ENCODE results near the gene LSM8. TPM values are rescaled to one million over a fixed set of nuclear protein-coding genes. Genes with fewer than 3 reads are reported as not detected.
"Not testable (repeated sequence)": the region's sequence is repeated elsewhere in the genome, so short reads cannot be mapped to it uniquely, and the experiment has no call there.

The LSM8 gene
- total RNA-seq, 1 donor from 2014 or later = 30.8 TPM

GRCh38 chr7:118220583-118220982, 36.6 kb downstream of the LSM8 start:
- FAIRE-seq (no peak), DNase-seq (ENCODE audit: low read depth) (no peak)
- TF ChIP-seq CTCF (IDR thresholded peaks at IDR 0.05; ENCODE audit: insufficient read depth, low read length, severe bottlenecking) = no peak
- Histone ChIP-seq H3K4me3 (ENCODE audit: low read depth, low read length) (no peak overlapping the region), H3K27me3 (ENCODE audit: control insufficient read depth, insufficient read depth, low read length) (no peaks in the 10 kb centered on the region), H3K36me3 (ENCODE audit: control insufficient read depth, insufficient read depth, low read length) (no peaks in the 10 kb centered on the region)

GRCh38 chr7:118222591-118222990, 38.6 kb downstream of the LSM8 start:
- DNase-seq (ENCODE audit: low read depth) = peak; percentile 64
- Histone ChIP-seq H3K36me3 (ENCODE audit: control insufficient read depth, insufficient read depth, low read length) (no peaks in the 10 kb centered on the region), H3K4me3 (ENCODE audit: low read depth, low read length) (no peak overlapping the region), H3K27me3 (ENCODE audit: control insufficient read depth, insufficient read depth, low read length) (no peaks in the 10 kb centered on the region)
- TF ChIP-seq CTCF (IDR thresholded peaks at IDR 0.05; ENCODE audit: insufficient read depth, low read length, severe bottlenecking) = no peak
- no peak for FAIRE-seq

- FAIRE-seq (no peak), DNase-seq (ENCODE audit: low read depth) (no peak)
- no peak within 1 kb of the TSS for H3K4me3 ChIP-seq (ENCODE audit: low read depth, low read length)
- no peaks in the 10 kb centered on the region for H3K27me3 ChIP-seq (ENCODE audit: control insufficient read depth, insufficient read depth, low read length)
- no peak for TF ChIP-seq CTCF (IDR thresholded peaks at IDR 0.05; ENCODE audit: insufficient read depth, low read length, severe bottlenecking)
- no peaks in the 10 kb centered on the region for H3K36me3 ChIP-seq (ENCODE audit: control insufficient read depth, insufficient read depth, low read length)
These were observed 40.6 kb downstream of the LSM8 start, which contains the start of gene ANKRD7 for GRCh38 chr7:118224521-118224920. ANKRD7 (plus strand) TSS chr7:118224704; CDS start chr7:118224831, 127 bp downstream.

- peak; percentile 75 for DNase-seq (ENCODE audit: low read depth)
- no peak overlapping the region for H3K4me3 ChIP-seq (ENCODE audit: low read depth, low read length)
- no peaks in the 10 kb centered on the region for H3K36me3 ChIP-seq (ENCODE audit: control insufficient read depth, insufficient read depth, low read length)
- no peak for TF ChIP-seq CTCF (IDR thresholded peaks at IDR 0.05; ENCODE audit: insufficient read depth, low read length, severe bottlenecking)
- H3K27me3 ChIP-seq (ENCODE audit: control insufficient read depth, insufficient read depth, low read length) = no peaks in the 10 kb centered on the region
- FAIRE-seq = no peak
These were observed 48.9 kb downstream of the LSM8 start for GRCh38 chr7:118232837-118233236.

- no peak overlapping the region for H3K4me3 ChIP-seq (ENCODE audit: low read depth, low read length)
- no peaks in the 10 kb centered on the region for H3K36me3 ChIP-seq (ENCODE audit: control insufficient read depth, insufficient read depth, low read length)
- no peak for TF ChIP-seq CTCF (IDR thresholded peaks at IDR 0.05; ENCODE audit: insufficient read depth, low read length, severe bottlenecking)
- FAIRE-seq (no peak), DNase-seq (ENCODE audit: low read depth) (no peak)
- no peaks in the 10 kb centered on the region for H3K27me3 ChIP-seq (ENCODE audit: control insufficient read depth, insufficient read depth, low read length)
These were observed 49.8 kb downstream of the LSM8 start for GRCh38 chr7:118233799-118234198.

GRCh38 chr7:118239014-118239413, 55.0 kb downstream of the LSM8 start:
- no peak overlapping the region for H3K4me3 ChIP-seq (ENCODE audit: low read depth, low read length)
- DNase-seq (ENCODE audit: low read depth) (no peak), FAIRE-seq (no peak)
- TF ChIP-seq CTCF (IDR thresholded peaks at IDR 0.05; ENCODE audit: insufficient read depth, low read length, severe bottlenecking) = no peak
- no peaks in the 10 kb centered on the region for H3K27me3 ChIP-seq (ENCODE audit: control insufficient read depth, insufficient read depth, low read length)
- no peaks in the 10 kb centered on the region for H3K36me3 ChIP-seq (ENCODE audit: control insufficient read depth, insufficient read depth, low read length)

GRCh38 chr7:118240320-118240719, 56.4 kb downstream of the LSM8 start:
- H3K36me3 ChIP-seq (ENCODE audit: control insufficient read depth, insufficient read depth, low read length); H3K4me3 ChIP-seq (ENCODE audit: low read depth, low read length); H3K27me3 ChIP-seq (ENCODE audit: control insufficient read depth, insufficient read depth, low read length); FAIRE-seq; DNase-seq (ENCODE audit: low read depth): not testable (repeated sequence)

Measured in bronchial epithelial cell (primary cell).